GM19043 (cell line): Measurements from ENCODE around the gene PPP1R13L.
A peak's percentile ranks its signal among the peaks of the same experiment; 100 is the strongest.

Source experiments
- ATAC-seq: cut with Tn5 transposase; IDR thresholded peaks from one replicate; pipeline ENCODE4 v1.9.1; 2021; ENCODE audit warnings: low read depth; ENCODE audit not compliant: unreplicated experiment

PPP1R13L gene

DNA sequence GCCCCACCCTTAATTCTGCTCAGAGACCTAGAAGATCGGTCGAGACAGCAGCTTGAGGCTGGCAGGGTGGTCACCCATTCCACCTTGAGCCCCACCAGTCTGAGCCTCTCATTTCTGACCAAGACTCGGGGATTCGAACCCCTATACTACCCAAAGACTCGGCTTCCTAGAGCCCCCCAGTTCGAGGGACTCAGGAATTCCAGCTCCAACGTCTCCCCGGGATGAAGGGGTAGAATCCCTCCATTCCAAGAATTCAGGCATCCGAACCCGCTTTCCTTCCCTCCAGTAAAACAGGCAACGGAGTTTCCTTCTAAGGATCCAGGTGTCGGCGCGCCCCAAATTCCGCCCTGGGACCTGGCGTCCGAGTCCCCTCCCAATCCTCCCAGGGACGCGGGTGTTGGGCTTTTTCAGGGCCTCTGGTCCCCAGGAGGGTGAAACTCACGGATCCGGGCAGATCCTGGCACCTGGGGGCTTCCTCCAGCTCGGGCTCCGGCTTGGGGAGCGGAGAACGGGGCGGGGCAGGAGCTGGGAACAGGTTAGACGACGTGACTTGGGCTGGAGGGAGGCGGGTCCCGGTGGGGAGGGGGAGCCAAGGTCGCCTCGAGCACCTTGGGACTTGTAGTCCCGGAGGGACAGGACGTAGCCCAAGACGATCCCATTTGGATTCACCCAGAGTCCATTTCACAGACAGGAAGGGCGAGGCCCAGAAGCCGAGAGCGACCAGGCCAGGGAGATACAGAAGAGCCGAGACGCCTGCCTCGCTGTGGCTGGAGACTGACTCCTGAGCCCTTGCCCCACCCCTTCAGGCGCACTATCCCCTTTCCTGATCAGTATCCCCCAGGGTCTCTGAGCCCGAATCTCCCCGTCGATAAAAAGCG is at the start of gene PPP1R13L:
TSS of gene PPP1R13L (minus strand) at position 513 of the 878 bp plus-strand sequence. CDS start 6,751 bp downstream, outside the sequence.
- ATAC-seq: no peak

- no peak for ATAC-seq
Observed at GRCh38 chr19:45451850-45452387, 47.0 kb upstream of the PPP1R13L start.

DNA sequence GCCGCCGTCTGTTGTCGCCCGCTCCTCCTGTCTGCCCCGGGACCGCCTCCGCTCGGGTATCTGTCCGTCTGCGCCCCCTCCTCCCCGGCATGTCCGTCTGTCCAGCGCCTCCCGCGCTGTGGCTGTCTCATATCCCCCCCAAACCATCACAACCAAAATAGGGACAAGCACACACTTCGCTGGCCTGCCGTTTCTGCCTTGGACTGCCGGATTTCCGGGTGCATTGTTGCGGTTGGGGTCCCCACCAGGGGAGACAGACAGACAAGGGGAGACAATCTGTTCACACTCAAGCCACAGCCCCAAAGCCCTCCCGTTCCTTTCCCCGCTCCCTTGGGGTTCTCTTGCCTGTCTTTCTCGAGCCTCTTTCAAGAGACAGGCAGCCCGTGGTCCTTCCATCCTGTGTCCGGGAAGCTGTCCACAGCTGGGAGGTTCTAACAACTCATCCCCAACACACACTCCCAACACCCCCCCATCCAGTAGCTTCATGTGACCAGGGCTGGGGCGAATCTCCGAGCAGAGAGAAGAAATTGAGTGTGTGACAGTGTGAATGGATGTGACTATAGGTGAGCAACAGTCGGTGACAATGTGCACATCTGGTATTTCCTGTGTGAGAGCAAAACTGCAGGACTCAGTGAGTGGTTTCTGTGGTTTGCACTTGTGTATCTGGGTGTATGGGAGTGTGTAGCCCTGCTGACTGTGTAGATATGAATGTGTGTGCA is 46.4 kb upstream of the PPP1R13L start:
- ATAC-seq: no peak

DNA sequence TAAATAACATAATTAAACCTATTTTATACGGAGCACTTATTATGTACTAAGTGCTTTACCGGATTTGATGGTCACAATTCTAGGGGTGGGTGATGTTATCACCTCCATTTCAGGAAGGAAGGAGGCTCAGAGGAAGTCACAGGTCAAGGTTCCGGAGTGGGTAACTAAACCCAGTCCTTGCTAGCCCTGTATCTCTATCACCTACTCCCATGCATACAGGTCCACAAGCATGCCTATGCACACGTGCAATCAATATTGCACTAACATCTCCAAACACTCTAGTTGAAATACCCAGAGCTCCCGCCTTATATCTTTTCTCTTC is 45.1 kb upstream of the PPP1R13L start:
- no peak for ATAC-seq

- ATAC-seq: no peak
Observed at GRCh38 chr19:45448887-45449299, 44.0 kb upstream of the PPP1R13L start.

GRCh38 chr19:45448425-45448756 is 43.5 kb upstream of the PPP1R13L start:
- ATAC-seq: no peak

- ATAC-seq: no peak
Observed at GRCh38 chr19:45446944-45447343, 42.1 kb upstream of the PPP1R13L start.

- no peak for ATAC-seq
Observed at GRCh38 chr19:45446295-45446694, 41.4 kb upstream of the PPP1R13L start.

DNA sequence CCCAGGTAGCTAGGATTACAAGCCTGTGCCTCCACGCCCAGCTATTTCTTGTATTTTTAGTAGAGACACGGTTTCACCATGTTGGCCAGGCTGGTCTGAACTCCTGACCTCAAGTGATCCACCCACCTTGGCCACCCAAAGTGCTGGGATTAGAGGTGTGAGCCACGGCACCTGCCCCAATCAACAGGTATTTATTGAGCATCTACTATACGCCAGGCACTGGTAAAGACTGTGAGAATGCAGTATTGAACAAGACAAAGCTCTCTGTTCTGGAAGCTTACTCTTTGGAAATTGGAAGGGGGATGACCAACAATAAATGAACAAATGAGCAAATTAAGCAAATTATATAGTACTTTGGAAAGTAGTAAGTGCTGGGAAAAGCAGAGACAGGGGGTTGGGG is 40.3 kb upstream of the PPP1R13L start:
- no peak for ATAC-seq

GRCh38 chr19:45444318-45445041 is 39.6 kb upstream of the PPP1R13L start:
- peak; percentile 39 for ATAC-seq

DNA sequence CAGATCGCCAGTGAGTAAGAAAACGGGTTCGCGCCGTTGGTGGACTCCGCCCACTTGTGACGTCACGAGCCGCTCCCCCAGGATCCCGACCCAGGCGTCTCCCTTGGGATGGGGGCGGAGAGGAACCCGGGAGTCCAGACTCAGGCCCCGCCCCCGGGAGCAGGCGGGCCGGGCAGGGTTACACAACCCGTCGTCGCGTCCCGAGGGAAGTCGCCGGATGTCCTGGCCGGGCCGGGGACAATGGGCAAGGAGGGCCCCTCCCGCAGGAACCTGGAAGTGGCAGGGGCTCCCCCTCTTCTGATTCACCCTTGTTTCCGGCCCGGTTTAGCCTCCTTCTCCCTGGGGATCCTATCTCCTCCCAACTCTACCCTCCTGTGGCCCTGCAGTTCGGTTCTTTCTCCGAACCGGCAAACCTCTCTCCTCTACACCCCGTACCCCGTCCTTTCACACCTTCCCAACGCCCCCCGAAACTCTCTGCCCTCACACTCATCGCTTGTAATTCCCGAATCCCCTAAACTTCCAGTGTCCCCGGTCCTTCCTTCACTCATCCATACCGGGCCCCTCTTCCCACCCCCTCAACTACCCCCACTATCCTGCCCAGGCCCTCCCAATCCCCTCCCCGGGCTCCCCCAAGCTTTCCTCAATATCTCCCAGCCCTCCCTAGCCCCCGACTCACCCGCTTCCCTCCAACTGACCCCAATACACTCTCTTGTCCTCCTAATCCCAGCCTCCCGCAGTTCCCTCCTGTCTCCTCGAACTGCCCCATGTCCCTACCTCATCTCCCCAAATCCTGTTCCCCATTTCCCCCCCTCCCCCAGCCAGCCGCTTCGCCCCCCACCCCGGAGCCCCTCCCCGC is 38.8 kb upstream of the PPP1R13L start:
- no peak for ATAC-seq

DNA sequence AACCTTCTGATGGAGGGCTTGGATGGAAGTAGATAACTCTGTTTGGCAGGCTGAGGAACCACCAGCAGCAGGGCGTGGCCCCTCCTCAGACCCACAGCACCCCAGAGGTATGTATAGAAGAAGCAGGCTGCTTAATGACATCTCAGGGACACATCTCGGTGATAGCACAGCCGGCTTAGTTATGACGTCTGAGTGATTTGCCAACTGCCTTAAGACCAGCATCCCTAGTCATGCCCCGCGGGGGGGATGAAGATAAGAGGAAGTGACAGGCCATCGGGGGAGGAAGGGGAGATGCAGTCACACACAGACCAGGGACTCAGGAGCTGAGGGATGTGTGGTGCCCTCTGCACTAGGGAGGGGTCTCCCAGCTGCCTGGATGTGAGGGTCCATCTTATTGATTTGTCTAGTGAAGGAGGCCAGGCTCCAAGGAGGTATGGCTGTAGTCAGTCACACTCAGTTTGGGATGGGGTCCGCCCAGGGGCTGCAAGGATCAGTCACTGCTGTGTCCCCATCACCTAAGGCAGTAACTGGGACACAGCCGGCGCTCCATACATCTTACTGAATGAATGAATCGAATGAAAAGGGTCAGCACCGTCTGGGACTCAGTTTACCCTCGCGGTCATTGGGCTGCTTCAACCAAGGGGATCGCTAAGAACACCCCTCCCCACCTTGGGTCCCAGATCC is 38.1 kb upstream of the PPP1R13L start:
- no peak for ATAC-seq

- no peak for ATAC-seq
Observed at GRCh38 chr19:45442408-45442777, 37.5 kb upstream of the PPP1R13L start.

DNA sequence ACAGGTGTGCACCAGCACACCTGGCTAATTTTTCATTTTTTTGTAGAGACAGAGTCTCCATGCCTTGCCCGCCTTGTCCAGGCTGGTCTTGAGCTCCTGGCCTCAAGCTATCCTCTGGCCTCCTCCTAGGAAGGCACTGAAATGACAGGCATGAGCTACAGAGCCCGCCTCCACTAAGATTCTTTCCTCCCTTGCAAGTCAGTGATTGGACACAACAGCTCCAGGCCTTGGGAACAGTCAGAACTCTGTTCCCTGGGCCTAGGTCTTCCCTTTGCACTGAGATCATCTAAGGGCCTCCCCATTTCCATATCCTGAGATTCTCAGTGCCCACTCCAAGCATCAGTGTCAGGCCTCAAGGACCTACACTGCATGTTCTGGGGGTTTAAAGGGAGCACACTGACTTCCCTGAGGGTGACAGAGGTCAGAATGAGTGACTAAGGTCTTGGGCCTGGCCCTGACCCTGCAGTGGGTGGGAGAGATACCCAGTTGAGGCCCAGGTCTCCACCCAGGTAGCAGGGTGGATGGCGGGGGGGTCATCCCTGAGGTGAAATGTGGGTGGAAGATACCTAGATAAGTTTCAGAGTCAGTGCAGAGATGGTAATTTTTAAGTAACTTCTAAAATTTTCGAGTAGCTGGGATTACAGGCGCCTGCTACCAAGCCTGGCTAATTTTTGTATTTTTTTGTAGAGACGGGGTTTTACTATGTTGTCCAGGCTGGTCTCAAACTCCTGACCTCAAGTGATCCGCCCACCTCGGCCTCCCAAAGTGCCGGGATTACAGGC is 36.2 kb upstream of the PPP1R13L start:
- ATAC-seq: no peak

GRCh38 chr19:45440259-45440638 is 35.4 kb upstream of the PPP1R13L start:
- ATAC-seq: no peak

GRCh38 chr19:45439569-45440258 is 34.8 kb upstream of the PPP1R13L start:
- peak; percentile 44 for ATAC-seq

DNA sequence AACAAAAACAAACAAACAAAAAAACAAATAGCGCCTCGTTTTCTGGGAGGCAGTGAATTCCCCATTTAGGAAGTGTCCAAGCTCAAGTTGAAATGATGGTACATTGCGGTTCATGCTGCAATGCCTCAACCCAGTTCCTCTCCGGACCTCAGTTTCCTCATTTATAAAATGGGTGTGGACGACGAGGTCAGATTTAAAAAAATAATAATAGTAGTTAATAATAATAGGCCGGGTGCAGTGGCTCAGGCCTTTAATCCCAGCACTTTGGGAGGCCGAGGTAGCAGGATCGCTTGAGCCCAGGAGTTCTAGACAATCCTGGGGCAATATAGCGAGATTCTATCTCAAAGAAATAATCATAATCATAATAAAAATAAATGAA is 34.3 kb upstream of the PPP1R13L start:
- ATAC-seq: no peak

- ATAC-seq: no peak
Observed at GRCh38 chr19:45437328-45437727, 32.5 kb upstream of the PPP1R13L start.
